HepG2 (cell line): ENCODE measurements around the gene ZNF341. TPM values are rescaled to one million over a fixed set of nuclear protein-coding genes. Genes with fewer than 3 reads are reported as not detected.

Experiments used
- CREB1 ChIP-seq, 2 experiments: fragments of 450-650 bp in 1 of 2; IDR thresholded peaks; 2 replicates each; pipeline ENCODE4 v1.6.1; 2016 to 2017; ENCODE audit warnings: control low read depth in 1 of 2, mild to moderate bottlenecking in 1 of 2, missing compliant biosample characterization in 1 of 2, missing genetic modification characterization in 1 of 2
- HNF1A ChIP-seq, 2 experiments: sonication (generic) in 1 of 2; formaldehyde crosslinking in 1 of 2; IDR thresholded peaks; 2 replicates each; pipeline versions ENCODE4 v1.4.0 to v1.6.1; 2016 to 2020; ENCODE audit warnings: borderline replicate concordance in 1 of 2, low read depth in 1 of 2, mild to moderate bottlenecking in 1 of 2, missing genetic modification reagents in 1 of 2
- HNF1B ChIP-seq: sonication (generic); formaldehyde crosslinking; IDR thresholded peaks from 2 replicates; pipeline ENCODE4 v1.5.1; 2020; ENCODE audit warnings: mild to moderate bottlenecking, moderate library complexity, missing genetic modification reagents
- HNRNPK ChIP-seq: fragments of 200-400 bp; formaldehyde crosslinking; IDR thresholded peaks from 2 replicates; pipeline ENCODE4 v1.6.1; 2018; ENCODE audit warnings: low read length, low read depth, moderate library complexity, mild to moderate bottlenecking; ENCODE audit not compliant: poor library complexity, severe bottlenecking
- KDM6A ChIP-seq: IDR thresholded peaks from 2 replicates; pipeline ENCODE4 v1.6.1; 2016; ENCODE audit warnings: low read depth
- KMT2A ChIP-seq: sonication (generic); formaldehyde crosslinking; IDR thresholded peaks from 2 replicates; pipeline ENCODE4 v1.4.0; 2020; ENCODE audit warnings: missing genetic modification reagents
- POLR2A ChIP-seq, 2 experiments: IDR thresholded peaks; 2 replicates each; pipeline ENCODE4 v1.6.1; 2011; ENCODE audit warnings: low read depth in 2 of 2, low read length in 2 of 2, mild to moderate bottlenecking in 1 of 2, moderate library complexity in 1 of 2; ENCODE audit not compliant: insufficient read depth in 1 of 2
- SETDB1 ChIP-seq: sonication (generic); formaldehyde crosslinking; IDR thresholded peaks from 2 replicates; pipeline ENCODE4 v1.5.1; 2020; ENCODE audit warnings: missing genetic modification reagents, mild to moderate bottlenecking, borderline replicate concordance
- TCF12 ChIP-seq, 2 experiments: fragments of 450-650 bp in 1 of 2; sonication (generic) in 1 of 2; formaldehyde crosslinking in 1 of 2; IDR thresholded peaks; 2 replicates each; pipeline versions ENCODE4 v1.6.1 to v1.8.0; 2017 to 2022; ENCODE audit warnings: antibody characterized with exemption in 1 of 2, mild to moderate bottlenecking in 1 of 2, missing genetic modification reagents in 1 of 2, moderate library complexity in 1 of 2
- TMF1 ChIP-seq: sonication (generic); formaldehyde crosslinking; IDR thresholded peaks from 2 replicates; pipeline ENCODE4 v1.8.1; 2022; ENCODE audit warnings: low read depth, missing genetic modification reagents
- WIZ ChIP-seq: sonication (generic); formaldehyde crosslinking; IDR thresholded peaks from 2 replicates; pipeline ENCODE4 v1.5.1; 2020; ENCODE audit warnings: mild to moderate bottlenecking, missing genetic modification reagents
- ZNF282 ChIP-seq: fragments of 450-650 bp; IDR thresholded peaks from 2 replicates; pipeline ENCODE4 v1.6.1; 2018; ENCODE audit not compliant: partially characterized antibody
- ZNF329 ChIP-seq: sonication (generic); formaldehyde crosslinking; IDR thresholded peaks from 2 replicates; pipeline ENCODE4 v1.9.0; 2021; ENCODE audit warnings: low read depth, mild to moderate bottlenecking, missing genetic modification reagents
- ZNF451 ChIP-seq: sonication (generic); formaldehyde crosslinking; IDR thresholded peaks from 2 replicates; pipeline ENCODE4 v1.5.0; 2020; ENCODE audit warnings: mild to moderate bottlenecking, missing genetic modification reagents
- ZNF598 ChIP-seq: sonication (generic); formaldehyde crosslinking; IDR thresholded peaks from 2 replicates; pipeline ENCODE4 v1.5.1; 2020; ENCODE audit warnings: mild to moderate bottlenecking, missing genetic modification reagents, borderline replicate concordance
- ZNF678 ChIP-seq: sonication (generic); formaldehyde crosslinking; IDR thresholded peaks from 2 replicates; pipeline ENCODE4 v1.4.0; 2020; ENCODE audit warnings: mild to moderate bottlenecking, missing genetic modification reagents
- ZNF800 ChIP-seq: sonication (generic); formaldehyde crosslinking; IDR thresholded peaks from 2 replicates; pipeline ENCODE4 v1.4.0; 2020; ENCODE audit warnings: missing genetic modification reagents
- ZNF83 ChIP-seq: sonication (generic); formaldehyde crosslinking; IDR thresholded peaks from 2 replicates; pipeline ENCODE4 v1.4.0; 2020; ENCODE audit warnings: missing genetic modification reagents, mild to moderate bottlenecking, borderline replicate concordance
- polyA plus RNA-seq, 8 experiments: library from polyadenylated mRNA; depleted of rRNA in 3 of 8; stranded (reverse) in 7 of 8; unstranded in 1 of 8; fragments of >200 nt; fragmentation: Illumina TruSeq in 4 of 8; extraction: Trizol in 4 of 8; gene quantifications; 2 replicates each; pipeline versions ENCODE4 v1.2.1 to v1.2.3, GENCODE V29; 2011 to 2016; ENCODE audit warnings: low read depth in 4 of 8, missing spikeins in 1 of 8, mixed read lengths in 1 of 8; ENCODE audit not compliant: insufficient read depth in 1 of 8
- total RNA-seq, 5 experiments: library from RNA; depleted of rRNA; stranded (reverse); fragments of >200 nt; fragmentation: Illumina TruSeq; extraction: Trizol; gene quantifications; 2 replicates each; pipeline ENCODE4 v1.2.3, GENCODE V29; 2016; ENCODE audit warnings: low read depth in 1 of 5
- TF ChIP-seq, protein P1 (sequence below): IDR thresholded peaks from 2 replicates; pipeline ENCODE4 v1.6.1; 2012; ENCODE audit warnings: low read depth, low read length, improper control_type of control experiment

Gene ZNF341
- total and polyA plus RNA-seq, 2 of the 13 experiments (the other 11 are each of a cell fraction or from before 2014, with no cell fraction given), result 1.1 to 2.2 TPM

- no peak for TF ChIP-seq ZNF282
- TF ChIP-seq CREB1 (IDR thresholded peaks at IDR 0.05), result peak; percentile 80
- no peak for TF ChIP-seq CREB1 (CRISPR knock-in tag; IDR thresholded peaks at IDR 0.05)
- no peak for TF ChIP-seq KDM6A (CRISPR knock-in tag)
- TF ChIP-seq POLR2A (IDR thresholded peaks at IDR 0.05; ENCODE audit: insufficient read depth in 1 of 2, low read depth in 2 of 2, low read length in 2 of 2), result no peak
- TF ChIP-seq ZNF329 (CRISPR knock-in tag), result no peak
- TF ChIP-seq ZNF800 (CRISPR knock-in tag), result no peak
- TF ChIP-seq HNF1A (IDR thresholded peaks at IDR 0.05; ENCODE audit: low read depth), result no peak
- no peak for TF ChIP-seq HNF1A (CRISPR knock-in tag; IDR thresholded peaks at IDR 0.05; ENCODE audit: borderline replicate concordance)
- TF ChIP-seq WIZ (CRISPR knock-in tag), result no peak
- no peak for TF ChIP-seq ZNF451 (CRISPR knock-in tag)
- TF ChIP-seq ZNF598 (CRISPR knock-in tag), result no peak
- no peak for TF ChIP-seq TCF12 (IDR thresholded peaks at IDR 0.05)
- no peak for TF ChIP-seq TCF12 (CRISPR knock-in tag; IDR thresholded peaks at IDR 0.05)
- TF ChIP-seq KMT2A (CRISPR knock-in tag), result no peak
- no peak for TF ChIP-seq SETDB1
- 0 out of 2 replicates have a peak, but pooled peaks have one; percentile 17 for TF ChIP-seq HNF1B
- TF ChIP-seq TMF1 (CRISPR knock-in tag), result no peak
- TF ChIP-seq, protein P1, sequence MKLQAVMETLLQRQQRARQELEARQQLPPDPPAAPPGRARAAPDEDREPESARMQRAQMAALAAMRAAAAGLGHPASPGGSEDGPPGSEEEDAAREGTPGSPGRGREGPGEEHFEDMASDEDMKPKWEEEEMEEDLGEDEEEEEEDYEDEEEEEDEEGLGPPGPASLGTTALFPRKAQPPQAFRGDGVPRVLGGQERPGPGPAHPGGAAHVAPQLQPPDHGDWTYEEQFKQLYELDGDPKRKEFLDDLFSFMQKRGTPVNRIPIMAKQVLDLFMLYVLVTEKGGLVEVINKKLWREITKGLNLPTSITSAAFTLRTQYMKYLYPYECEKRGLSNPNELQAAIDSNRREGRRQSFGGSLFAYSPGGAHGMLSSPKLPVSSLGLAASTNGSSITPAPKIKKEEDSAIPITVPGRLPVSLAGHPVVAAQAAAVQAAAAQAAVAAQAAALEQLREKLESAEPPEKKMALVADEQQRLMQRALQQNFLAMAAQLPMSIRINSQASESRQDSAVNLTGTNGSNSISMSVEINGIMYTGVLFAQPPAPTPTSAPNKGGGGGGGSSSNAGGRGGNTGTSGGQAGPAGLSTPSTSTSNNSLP, result 0 out of 2 replicates have a peak, but pooled peaks have one; percentile 44
- TF ChIP-seq HNRNPK, result no peak
- TF ChIP-seq ZNF678 (CRISPR knock-in tag), result no peak
- TF ChIP-seq ZNF83 (CRISPR knock-in tag), result no peak
Observed at GRCh38 chr20:33721391-33722140, 10.2 kb upstream of the ZNF341 start (continued).
